Heart left ventricle (tissue), 13 donors: ENCODE results near the gene ALDH3B2.
"Not testable (repeated sequence)": the region's sequence is repeated elsewhere in the genome, so short reads cannot be mapped to it uniquely, and the experiment has no call there.

Source experiments
- CTCF ChIP-seq, 12 donors: fragments of 200-600 bp; sonication (generic) in 4 of 12; IDR thresholded peaks; one replicate each; pipeline versions ENCODE4 v1.5.0 to v1.8.0; 2018 to 2022; ENCODE audit warnings: antibody characterized with exemption in 12 of 12, mild to moderate bottlenecking in 5 of 12
- POLR2A ChIP-seq, 2 donors: fragments of 450-650 bp; IDR thresholded peaks; one replicate each; pipeline ENCODE4 v1.6.1; 2017; ENCODE audit warnings: antibody characterized with exemption in 2 of 2, mild to moderate bottlenecking in 2 of 2, moderate library complexity in 2 of 2
- donor health status: ischemic (EF 13 %, LVEDD 7.1; RV severe dilation, severe dysfunction).
- donor health status: DM: no; HTN: yes; CAD: no.
- donor health status: DM: no; HTN: no; CAD: no.
- donor health status: ischemic (EF 25% LVEDD 6.9; RV normal size, moderate dysfunction).
- donor health status: ischemic (EF 25% LVEDD 5.7; RV mildly dilated, moderate dysfunction).
- donor health status: ischemic (EF 35%, LVEDD 5.7; RV mildly dilated, moderate dysfunction).
- donor health status: nonischemic (EF 11% LVEDD 7.7; RV severe dilation, severe dysfunction).
- donor health status: DM: yes; HTN: yes; CAD: no.
- donor health status: PGD.
- donor health status: ischemic (EF 29% LVEDD 5.4; RV normal size, mild dysfunction).
- donor health status: nonischemic (EF 23%, LVEDD 6.1; RV moderate dilation, normal function).

GRCh38 chr11:67716226-67716625, 41.8 kb upstream of the ALDH3B2 start:
- not testable (repeated sequence) for TF ChIP-seq POLR2A, CTCF (IDR thresholded peaks at IDR 0.05)
